WTC11 (cell line): ENCODE measurements around the gene GRIN2C.

ENCODE experiments used
- CTCF ChIP-seq: fragments of 200-600 bp; IDR thresholded peaks from 2 replicates; pipeline ENCODE4 v1.8.0; 2022; ENCODE audit warnings: antibody characterized with exemption
- E2F4 ChIP-seq: sonication (generic); formaldehyde crosslinking; IDR thresholded peaks from 2 replicates; pipeline ENCODE4 v1.8.1; 2022; ENCODE audit warnings: low read depth, mild to moderate bottlenecking, moderate library complexity, missing genetic modification reagents, borderline replicate concordance
- EMX1 ChIP-seq: fragments of 250-450 bp; sonication (Bioruptor Pico); IDR thresholded peaks from 2 replicates; pipeline ENCODE4 v1.8.0; 2021; ENCODE audit warnings: mild to moderate bottlenecking
- JUN ChIP-seq: sonication (generic); formaldehyde crosslinking; IDR thresholded peaks from 2 replicates; pipeline ENCODE4 v1.8.0; 2023; ENCODE audit warnings: mild to moderate bottlenecking, missing genetic modification reagents
- NFYB ChIP-seq: sonication (generic); formaldehyde crosslinking; conservative IDR thresholded peaks from 2 replicates; pipeline ENCODE4 v1.8.0; 2022; ENCODE audit warnings: low read depth, missing genetic modification reagents
- ZNF121 ChIP-seq: sonication (generic); formaldehyde crosslinking; IDR thresholded peaks from 2 replicates; pipeline ENCODE4 v1.8.0; 2023; ENCODE audit warnings: missing genetic modification reagents
- ZNF416 ChIP-seq: fragments of 250-450 bp; sonication (Bioruptor Pico); IDR thresholded peaks from 2 replicates; pipeline ENCODE4 v1.9.0; 2021; ENCODE audit warnings: mild to moderate bottlenecking, inconsistent platforms
- TF ChIP-seq, protein P1 (sequence below): sonication (generic); formaldehyde crosslinking; IDR thresholded peaks from 2 replicates; pipeline ENCODE4 v1.8.1; 2022; ENCODE audit warnings: low read depth, missing genetic modification reagents, borderline replicate concordance
- TF ChIP-seq, protein P2 (sequence below): fragments of 250-450 bp; sonication (Bioruptor Pico); IDR thresholded peaks from 2 replicates; pipeline ENCODE4 v1.9.0; 2021; ENCODE audit warnings: mild to moderate bottlenecking

- TF ChIP-seq E2F4 (CRISPR knock-in tag), result no peak
- no peak for TF ChIP-seq CTCF
- TF ChIP-seq ZNF121 (CRISPR knock-in tag), result no peak
- TF ChIP-seq ZNF416 (CRISPR knock-in tag), result no peak
- no peak for TF ChIP-seq EMX1
- no peak for TF ChIP-seq NFYB
- no peak for TF ChIP-seq JUN (CRISPR knock-in tag)
- TF ChIP-seq, protein P1, sequence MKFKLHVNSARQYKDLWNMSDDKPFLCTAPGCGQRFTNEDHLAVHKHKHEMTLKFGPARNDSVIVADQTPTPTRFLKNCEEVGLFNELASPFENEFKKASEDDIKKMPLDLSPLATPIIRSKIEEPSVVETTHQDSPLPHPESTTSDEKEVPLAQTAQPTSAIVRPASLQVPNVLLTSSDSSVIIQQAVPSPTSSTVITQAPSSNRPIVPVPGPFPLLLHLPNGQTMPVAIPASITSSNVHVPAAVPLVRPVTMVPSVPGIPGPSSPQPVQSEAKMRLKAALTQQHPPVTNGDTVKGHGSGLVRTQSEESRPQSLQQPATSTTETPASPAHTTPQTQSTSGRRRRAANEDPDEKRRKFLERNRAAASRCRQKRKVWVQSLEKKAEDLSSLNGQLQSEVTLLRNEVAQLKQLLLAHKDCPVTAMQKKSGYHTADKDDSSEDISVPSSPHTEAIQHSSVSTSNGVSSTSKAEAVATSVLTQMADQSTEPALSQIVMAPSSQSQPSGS, result no peak
- TF ChIP-seq, protein P2, sequence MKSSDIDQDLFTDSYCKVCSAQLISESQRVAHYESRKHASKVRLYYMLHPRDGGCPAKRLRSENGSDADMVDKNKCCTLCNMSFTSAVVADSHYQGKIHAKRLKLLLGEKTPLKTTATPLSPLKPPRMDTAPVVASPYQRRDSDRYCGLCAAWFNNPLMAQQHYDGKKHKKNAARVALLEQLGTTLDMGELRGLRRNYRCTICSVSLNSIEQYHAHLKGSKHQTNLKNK, result no peak
These were observed 2.5 kb downstream of the GRIN2C start for GRCh38 chr17:74857191-74857590.
